COLO668 (cell line): ENCODE results near the gene UCP2.
A peak's percentile ranks its signal among the peaks of the same experiment; 100 is the strongest.

Source experiments
- DNase-seq: peaks from one replicate; lab custom pipeline; 2025; ENCODE audit not compliant: unreplicated experiment; lab: John Stamatoyannopoulos, UW

The UCP2 gene

GRCh38 chr11:73982595-73982989 lies at the start of gene UCP2:
UCP2 (minus strand) TSS chr11:73982843; CDS start chr11:73978378, 4,465 bp downstream.
- DNase-seq: peak; percentile 94

GRCh38 chr11:74030723-74031676 lies 48.4 kb upstream of the UCP2 start:
- no peak for DNase-seq

- no peak for DNase-seq
Observed at GRCh38 chr11:74025467-74026166, 43.0 kb upstream of the UCP2 start.

GRCh38 chr11:74024261-74025029 lies 41.8 kb upstream of the UCP2 start:
- DNase-seq: no peak

- DNase-seq: no peak
Observed at GRCh38 chr11:74023276-74023675, 40.6 kb upstream of the UCP2 start.

GRCh38 chr11:74022546-74022945 lies 39.9 kb upstream of the UCP2 start:
- no peak for DNase-seq

- DNase-seq: no peak
Observed at GRCh38 chr11:74021998-74022397, 39.4 kb upstream of the UCP2 start.

- no peak for DNase-seq
Observed at GRCh38 chr11:74020539-74020938, 37.9 kb upstream of the UCP2 start.

- DNase-seq: no peak
Observed at GRCh38 chr11:74019860-74020259, 37.2 kb upstream of the UCP2 start.

GRCh38 chr11:74019104-74019738 lies 36.6 kb upstream of the UCP2 start:
- no peak for DNase-seq

GRCh38 chr11:74018331-74019005 lies 35.8 kb upstream of the UCP2 start:
- no peak for DNase-seq

- DNase-seq: no peak
Observed at GRCh38 chr11:74017631-74018030, 35.0 kb upstream of the UCP2 start.

GRCh38 chr11:74015919-74016684 lies 33.5 kb upstream of the UCP2 start:
- DNase-seq: no peak

- DNase-seq: no peak
Observed at GRCh38 chr11:74014880-74015279, 32.2 kb upstream of the UCP2 start.

GRCh38 chr11:74013141-74013540 lies 30.5 kb upstream of the UCP2 start:
- DNase-seq: no peak

- no peak for DNase-seq
Observed at GRCh38 chr11:74012074-74012809, 29.6 kb upstream of the UCP2 start.

GRCh38 chr11:74011360-74012073 lies 28.9 kb upstream of the UCP2 start:
- DNase-seq: no peak
